Cerebellar cortex (tissue), 1 donor: ENCODE data around the gene PCDHGB6.
"Not testable (repeated sequence)": the region's sequence is repeated elsewhere in the genome, so short reads cannot be mapped to it uniquely, and the experiment has no call there.

Source experiments
- DNase-seq: peaks from one replicate; pipeline ENCODE4 v3.0.0-alpha.2; 2015; ENCODE audit warnings: low spot score

Gene PCDHGB6

DNA sequence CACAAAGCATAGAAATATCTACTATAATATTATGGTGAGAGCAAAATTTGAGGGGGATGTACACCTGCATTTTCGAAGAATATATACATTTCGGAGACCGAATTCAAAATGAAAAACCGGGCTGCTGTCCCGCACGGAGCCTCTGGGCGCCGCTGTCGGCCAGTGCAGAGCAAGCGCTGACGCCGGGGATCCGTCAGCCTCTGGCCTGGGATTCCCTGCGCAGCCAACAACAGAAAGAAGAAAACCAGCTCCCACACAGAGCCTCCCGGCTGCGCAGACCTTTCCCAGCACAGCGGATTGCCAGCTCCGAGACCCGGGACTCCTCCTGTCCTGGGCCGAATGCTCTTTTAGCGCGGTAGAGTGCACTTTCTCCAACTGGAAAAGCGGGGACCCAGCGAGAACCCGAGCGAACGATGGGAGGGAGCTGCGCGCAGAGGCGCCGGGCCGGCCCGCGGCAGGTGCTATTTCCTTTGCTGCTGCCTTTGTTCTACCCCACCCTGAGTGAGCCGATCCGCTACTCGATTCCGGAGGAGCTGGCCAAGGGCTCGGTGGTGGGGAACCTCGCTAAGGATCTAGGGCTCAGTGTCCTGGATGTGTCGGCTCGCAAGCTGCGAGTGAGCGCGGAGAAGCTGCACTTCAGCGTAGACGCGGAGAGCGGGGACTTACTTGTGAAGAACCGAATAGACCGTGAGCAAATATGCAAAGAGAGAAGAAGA, at the start of gene PCDHGB6:
PCDHGB6 (plus strand) TSS at position 232 of the 716 bp plus-strand sequence; CDS start at position 414, 182 bp downstream.
- not testable (repeated sequence) for DNase-seq

DNA sequence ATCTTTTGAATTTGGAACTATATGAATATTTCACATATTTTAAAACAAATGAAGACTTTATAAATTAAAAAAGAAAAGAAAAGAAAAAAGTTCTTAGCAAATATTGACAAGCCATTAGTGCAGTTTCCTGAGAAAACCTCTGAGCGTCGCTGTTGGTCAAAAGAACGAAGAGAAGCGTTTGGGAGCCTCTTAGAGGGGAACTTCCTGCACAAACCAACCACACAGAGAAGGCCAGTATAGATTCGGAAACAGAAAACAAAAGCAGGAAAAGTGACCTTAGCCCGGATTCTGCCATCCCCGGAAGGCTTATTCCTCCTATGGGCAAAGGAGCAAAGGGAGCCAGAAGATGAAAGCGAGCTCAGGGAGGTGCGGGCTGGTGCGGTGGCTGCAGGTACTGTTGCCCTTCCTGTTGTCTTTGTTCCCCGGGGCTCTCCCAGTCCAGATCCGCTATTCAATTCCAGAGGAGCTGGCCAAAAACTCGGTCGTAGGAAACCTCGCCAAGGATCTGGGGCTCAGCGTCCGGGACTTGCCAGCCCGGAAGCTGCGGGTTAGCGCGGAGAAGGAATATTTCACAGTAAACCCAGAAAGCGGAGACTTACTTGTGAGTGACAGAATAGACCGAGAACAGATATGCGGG, 47.9 kb upstream of the PCDHGB6 start, which contains the start of gene PCDHGB2:
PCDHGB2 (plus strand) TSS at position 205 of the 637 bp plus-strand sequence; CDS start at position 347, 142 bp downstream.
- peak; percentile 25 for DNase-seq

DNA sequence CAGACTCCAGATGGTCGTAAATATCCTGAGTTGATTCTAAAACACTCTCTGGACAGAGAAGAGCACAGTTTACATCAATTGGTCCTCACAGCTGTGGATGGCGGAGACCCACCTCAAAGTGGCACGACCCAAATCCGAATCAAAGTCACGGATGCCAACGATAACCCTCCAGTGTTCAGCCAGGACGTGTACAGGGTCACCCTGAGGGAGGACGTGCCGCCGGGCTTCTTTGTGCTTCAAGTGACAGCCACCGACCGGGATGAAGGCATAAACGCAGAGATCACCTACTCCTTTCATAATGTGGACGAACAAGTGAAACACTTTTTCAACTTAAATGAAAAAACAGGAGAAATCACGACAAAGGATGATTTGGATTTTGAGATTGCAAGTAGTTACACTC, 47.1 kb upstream of the PCDHGB6 start:
- DNase-seq, result no peak

DNA sequence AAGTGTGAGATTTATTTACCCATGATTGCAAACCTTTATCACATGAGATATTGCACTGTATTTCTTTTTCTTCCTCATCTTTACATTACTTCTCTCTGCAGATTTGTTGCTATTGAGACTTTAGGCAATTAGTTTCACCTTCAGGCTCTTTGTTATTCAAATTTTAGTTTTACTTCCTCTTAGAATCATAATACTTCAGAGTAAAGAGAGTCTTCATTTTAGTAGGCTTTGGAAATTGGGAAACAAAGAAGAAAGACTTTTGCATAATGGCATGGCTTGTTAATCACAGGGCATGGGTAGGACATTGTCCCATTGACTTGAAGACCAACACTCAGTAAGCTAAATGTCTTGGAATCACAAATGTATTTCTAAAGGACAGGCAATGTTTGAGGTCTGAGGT, 45.1 kb upstream of the PCDHGB6 start:
- no peak for DNase-seq

DNA sequence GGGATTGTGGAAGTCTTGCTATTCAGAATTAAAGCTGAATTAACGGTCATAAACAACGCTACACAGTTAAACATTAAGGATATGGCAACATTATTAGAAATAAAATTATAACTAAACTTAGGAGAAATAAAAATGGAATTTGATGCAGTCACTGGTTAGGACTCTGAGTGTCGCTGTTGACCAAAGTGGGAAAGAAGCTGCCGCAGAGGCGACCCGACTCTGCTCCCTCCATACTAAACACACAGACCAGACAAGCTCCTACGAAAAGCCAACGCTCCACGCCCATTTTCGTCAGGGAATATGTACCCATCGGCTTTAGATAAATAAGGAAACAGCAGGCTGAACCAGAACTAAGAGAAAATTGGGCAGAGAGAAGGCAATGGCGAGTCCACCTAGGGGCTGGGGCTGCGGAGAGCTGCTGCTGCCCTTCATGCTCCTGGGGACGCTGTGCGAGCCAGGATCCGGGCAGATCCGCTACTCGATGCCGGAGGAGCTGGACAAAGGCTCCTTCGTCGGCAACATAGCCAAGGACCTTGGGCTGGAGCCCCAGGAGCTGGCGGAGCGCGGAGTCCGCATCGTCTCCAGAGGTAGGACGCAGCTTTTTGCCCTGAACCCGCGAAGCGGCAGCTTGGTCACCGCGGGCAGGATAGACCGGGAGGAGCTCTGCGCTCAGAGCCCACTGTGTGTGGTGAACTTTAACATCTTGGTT, 43.7 kb upstream of the PCDHGB6 start, which contains the start of gene PCDHGA5:
PCDHGA5 (plus strand) TSS at position 211 of the 709 bp plus-strand sequence; CDS start at position 380, 169 bp downstream.
- peak; percentile 2 for DNase-seq

DNA sequence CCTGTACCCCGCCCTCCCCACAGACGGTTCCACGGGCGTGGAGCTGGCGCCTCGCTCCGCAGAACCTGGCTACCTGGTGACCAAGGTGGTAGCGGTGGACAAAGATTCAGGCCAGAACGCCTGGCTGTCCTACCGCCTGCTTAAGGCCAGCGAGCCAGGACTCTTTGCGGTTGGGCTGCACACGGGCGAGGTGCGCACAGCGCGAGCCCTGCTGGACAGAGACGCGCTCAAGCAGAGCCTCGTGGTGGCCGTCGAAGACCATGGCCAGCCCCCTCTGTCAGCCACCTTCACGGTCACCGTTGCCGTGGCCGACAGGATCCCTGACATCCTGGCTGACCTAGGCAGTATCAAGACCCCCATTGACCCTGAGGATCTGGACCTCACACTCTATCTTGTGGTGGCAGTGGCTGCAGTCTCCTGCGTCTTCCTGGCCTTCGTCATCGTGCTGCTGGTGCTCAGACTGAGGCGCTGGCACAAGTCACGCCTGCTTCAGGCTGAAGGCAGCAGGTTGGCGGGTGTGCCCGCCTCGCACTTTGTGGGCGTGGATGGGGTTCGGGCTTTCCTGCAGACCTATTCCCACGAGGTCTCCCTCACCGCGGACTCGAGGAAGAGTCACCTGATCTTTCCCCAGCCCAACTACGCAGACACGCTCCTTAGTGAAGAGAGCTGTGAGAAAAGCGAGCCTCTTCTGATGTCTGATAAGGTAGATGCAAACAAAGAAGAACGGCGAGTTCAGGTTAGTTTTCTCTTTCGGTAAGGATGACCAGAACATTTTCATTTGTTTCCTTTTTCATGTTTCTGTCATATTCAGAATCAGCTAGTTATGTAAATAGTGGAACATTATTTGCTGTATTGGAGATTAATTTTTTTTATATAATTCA, 41.6 kb upstream of the PCDHGB6 start:
- DNase-seq, result no peak

DNA sequence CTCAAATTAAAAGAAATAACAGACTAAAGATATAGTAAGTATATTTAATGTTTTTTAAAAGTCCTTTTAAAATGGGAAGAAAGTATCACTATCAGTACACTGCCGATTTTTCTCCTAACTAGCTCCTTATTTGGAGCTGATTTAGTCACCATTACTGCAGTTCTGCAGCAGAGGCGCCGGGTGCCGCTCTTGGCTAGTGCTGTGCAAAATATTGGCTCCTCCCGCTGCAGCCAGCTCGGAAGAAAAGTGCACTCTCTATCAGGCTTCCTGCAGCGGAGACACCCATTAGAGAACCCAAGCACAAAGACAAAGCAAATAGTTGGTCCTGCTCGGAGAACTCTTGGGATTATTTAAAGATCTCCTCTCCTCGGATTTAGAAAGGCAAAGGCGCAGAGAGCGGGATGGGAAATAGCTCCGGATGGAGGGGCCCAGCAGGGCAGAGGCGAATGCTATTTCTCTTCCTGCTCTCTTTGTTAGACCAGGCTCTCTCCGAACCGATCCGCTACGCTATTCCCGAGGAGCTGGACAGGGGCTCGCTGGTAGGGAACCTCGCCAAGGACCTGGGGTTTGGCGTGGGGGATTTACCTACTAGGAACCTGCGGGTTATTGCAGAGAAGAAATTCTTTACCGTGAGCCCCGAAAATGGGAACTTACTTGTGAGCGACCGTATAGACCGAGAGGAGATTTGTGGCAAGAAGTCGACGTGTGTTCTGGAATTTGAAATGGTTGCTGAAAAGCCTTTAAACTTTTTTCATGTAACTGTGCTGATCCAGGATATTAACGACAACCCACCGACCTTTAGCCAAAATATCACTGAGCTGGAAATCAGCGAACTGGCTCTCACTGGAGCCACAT, 37.6 kb upstream of the PCDHGB6 start, which contains the start of gene PCDHGB3:
PCDHGB3 (plus strand) TSS at position 249 of the 855 bp plus-strand sequence; CDS start at position 402, 153 bp downstream.
- DNase-seq, result no peak

DNA sequence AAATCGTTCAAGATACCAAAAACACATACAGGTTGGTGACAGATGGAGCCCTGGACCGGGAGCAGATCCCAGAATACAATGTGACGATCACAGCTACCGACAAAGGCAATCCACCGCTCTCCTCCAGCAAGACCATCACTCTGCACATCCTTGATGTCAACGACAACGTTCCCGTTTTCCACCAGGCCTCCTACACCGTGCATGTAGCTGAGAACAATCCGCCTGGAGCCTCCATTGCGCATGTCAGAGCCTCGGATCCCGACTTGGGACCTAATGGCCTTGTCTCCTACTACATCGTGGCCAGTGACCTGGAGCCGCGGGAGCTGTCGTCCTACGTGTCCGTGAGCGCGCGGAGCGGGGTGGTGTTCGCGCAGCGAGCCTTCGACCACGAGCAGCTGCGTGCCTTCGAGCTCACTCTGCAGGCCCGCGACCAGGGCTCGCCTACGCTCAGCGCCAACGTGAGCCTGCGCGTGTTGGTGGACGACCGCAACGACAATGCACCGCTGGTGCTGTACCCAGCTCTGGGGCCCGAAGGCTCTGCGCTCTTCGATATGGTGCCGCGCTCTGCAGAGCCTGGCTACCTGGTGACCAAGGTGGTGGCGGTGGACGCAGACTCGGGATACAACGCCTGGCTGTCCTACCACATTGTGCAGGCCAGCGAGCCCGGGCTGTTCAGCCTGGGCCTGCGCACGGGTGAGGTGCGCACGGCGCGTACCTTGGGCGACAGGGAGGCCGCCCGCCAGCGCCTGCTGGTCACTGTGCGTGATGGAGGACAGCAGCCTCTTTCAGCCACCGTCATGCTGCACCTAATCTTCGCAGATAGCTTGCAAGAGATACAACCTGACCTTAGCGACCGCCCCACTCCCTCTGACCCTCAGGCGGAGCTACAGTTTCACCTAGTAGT, 36.0 kb upstream of the PCDHGB6 start:
- DNase-seq, result no peak

DNA sequence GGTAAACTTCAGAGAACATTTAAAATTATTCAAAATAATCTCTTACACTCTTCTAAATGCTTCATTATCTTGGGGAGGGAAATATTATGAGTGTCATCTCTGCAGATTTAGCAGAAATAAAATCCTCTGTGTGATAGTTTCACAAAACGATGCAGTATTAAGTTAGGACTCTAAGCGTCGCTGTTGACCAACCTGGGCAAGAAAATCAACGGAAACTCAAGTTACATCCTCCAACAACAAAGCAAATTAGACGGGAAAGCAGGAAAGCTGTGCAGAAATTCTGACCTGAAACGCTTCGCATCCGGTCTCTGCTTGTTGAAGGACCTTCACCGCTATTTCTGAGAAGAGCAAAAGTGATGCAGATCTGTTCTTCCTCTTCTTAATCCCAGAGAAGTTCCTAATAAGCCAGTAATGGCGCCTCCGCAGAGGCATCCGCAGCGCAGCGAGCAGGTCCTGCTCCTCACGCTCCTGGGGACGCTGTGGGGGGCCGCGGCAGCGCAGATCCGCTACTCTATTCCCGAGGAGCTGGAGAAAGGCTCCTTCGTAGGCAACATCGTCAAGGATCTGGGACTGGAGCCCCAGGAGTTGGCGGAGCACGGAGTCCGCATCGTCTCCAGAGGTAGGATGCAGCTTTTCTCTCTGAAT, 34.0 kb upstream of the PCDHGB6 start, which contains the start of gene PCDHGA6:
PCDHGA6 (plus strand) TSS at position 219 of the 645 bp plus-strand sequence; CDS start at position 412, 193 bp downstream.
- peak; percentile 20 for DNase-seq

DNA sequence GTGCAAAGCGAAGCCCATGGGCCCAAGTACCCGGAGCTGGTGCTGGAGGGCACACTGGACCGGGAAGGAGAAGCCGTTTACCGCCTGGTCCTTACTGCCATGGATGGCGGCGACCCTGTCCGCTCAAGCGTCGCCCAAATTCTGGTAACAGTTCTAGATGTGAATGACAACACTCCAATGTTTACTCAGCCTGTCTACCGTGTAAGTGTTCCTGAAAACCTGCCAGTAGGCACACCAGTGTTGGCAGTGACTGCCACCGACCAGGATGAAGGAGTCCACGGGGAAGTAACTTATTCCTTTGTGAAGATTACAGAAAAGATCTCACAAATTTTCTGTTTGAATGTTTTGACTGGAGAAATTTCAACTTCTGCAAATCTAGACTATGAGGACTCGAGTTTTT, 33.2 kb upstream of the PCDHGB6 start:
- DNase-seq, result no peak

DNA sequence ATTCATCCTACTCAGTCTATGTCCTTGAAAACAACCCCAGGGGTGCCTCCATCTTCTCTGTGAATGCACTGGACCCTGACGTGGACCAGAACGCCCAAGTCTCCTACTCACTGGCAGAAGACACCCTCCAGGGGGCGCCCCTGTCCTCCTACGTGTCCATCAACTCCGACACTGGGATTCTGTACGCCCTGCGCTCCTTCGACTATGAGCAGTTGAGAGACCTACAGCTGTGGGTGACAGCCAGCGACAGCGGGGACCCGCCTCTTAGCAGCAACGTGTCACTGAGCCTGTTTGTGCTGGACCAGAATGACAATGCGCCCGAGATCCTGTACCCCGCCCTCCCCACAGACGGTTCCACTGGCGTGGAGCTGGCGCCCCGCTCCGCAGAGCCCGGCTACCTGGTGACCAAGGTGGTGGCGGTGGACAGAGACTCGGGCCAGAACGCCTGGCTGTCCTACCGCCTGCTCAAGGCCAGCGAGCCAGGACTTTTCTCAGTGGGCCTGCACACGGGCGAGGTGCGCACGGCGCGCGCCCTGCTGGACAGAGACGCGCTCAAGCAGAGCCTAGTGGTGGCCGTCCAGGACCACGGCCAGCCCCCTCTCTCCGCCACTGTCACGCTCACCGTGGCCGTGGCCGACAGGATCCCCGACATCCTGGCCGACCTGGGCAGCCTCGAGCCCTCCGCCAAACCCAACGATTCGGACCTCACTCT, 32.2 kb upstream of the PCDHGB6 start:
- not testable (repeated sequence) for DNase-seq

DNA sequence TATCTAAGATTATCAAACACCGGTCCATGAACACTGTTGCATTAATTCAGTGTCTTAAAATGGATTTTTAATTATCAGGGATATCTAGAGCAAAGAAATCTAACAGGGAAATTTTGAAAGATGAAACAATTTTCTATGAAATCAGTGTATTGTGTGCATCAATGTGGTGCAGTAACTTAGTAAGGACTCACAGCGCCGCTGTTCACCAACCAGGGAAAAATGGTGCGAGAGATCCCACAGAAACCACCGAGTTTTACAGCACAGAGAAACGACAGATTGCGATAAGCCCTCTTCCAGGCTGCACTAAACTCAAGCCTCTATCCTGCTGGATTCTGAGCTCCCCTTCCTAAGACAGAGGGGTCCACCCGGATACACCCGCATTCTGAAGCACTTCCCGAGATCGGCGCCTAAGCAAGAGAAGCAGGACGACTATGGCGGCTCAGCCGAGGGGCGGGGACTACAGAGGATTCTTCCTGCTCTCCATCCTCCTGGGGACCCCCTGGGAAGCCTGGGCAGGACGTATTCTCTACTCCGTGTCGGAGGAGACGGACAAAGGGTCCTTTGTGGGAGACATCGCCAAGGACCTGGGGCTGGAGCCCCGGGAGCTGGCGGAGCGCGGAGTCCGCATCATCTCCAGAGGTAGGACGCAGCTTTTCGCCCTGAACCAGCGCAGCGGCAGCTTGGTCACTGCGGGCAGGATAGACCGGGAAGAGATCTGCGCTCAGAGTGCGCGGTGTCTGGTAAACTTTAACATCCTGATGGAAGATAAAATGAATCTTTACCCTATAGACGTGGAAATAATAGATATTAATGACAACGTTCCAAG, 25.1 kb upstream of the PCDHGB6 start, which contains the start of gene PCDHGA7:
PCDHGA7 (plus strand) TSS at position 274 of the 826 bp plus-strand sequence; CDS start at position 432, 158 bp downstream.
- DNase-seq, result no peak

DNA sequence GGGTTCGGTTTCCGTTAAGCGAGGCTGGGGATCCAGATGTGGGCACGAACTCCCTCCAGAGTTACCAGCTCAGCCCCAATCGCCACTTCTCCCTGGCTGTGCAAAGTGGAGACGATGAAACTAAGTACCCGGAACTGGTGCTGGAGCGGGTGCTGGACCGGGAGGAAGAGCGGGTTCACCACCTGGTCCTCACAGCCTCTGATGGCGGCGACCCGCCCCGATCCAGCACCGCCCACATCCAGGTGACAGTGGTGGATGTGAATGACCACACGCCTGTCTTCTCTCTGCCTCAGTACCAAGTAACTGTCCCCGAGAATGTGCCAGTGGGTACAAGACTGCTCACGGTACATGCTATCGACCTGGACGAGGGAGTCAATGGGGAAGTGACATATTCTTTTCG, 24.5 kb upstream of the PCDHGB6 start:
- no peak for DNase-seq

DNA sequence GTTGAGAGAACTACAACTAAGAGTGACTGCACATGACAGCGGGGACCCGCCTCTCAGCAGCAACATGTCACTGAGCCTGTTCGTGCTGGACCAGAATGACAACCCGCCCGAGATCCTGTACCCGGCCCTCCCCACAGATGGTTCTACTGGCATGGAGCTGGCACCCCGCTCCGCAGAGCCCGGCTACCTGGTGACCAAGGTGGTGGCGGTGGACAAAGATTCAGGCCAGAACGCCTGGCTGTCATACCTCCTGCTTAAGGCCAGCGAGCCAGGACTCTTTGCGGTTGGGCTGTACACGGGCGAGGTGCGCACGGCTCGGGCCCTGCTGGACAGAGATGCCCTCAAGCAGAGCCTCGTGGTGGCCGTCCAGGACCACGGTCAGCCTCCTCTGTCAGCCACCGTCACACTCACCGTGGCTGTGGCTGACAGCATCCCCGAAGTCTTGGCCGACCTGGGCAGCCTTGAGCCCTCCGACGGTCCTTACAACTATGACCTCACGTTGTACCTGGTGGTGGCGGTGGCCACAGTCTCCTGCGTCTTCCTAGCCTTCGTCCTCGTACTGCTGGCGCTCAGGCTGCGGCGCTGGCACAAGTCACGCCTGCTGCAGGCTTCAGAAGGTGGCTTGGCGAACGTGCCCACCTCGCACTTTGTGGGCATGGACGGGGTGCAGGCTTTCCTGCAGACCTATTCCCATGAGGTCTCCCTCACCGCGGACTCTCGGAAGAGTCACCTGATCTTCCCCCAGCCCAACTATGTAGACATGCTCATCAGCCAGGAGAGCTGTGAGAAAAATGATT, 23.2 kb upstream of the PCDHGB6 start:
- no peak for DNase-seq

DNA sequence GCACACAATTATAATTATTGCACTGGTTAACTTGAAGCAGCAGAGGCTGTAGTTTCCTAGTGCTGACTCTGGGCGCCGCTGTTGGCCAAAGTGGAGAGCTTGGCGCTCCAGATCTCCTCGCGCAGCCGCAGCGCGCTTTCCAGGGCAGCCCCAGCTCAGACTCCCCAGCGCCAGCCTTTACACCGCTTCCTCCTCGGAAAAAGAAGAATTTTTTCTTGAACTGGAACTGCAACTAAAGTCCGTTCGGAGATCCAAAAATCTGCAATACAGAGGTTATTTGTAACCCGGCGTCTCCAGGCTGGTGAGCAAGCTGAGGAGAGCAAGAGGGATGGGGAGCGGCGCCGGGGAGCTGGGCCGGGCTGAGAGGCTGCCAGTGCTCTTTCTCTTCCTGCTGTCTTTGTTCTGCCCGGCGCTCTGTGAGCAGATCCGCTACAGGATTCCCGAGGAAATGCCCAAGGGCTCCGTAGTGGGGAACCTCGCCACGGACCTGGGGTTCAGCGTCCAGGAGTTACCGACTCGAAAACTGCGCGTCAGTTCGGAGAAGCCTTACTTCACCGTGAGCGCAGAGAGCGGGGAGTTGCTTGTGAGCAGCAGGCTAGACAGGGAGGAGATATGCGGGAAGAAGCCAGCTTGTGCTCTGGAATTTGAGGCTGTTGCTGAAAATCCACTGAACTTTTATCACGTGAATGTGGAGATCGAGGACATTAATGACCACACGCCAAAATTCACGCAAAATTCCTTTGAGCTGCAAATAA, 20.1 kb upstream of the PCDHGB6 start, which contains the start of gene PCDHGB4:
PCDHGB4 (plus strand) TSS at position 142 of the 755 bp plus-strand sequence; CDS start at position 329, 187 bp downstream.
- not testable (repeated sequence) for DNase-seq
